ENCODE results near the gene IDUA. TPM values are rescaled to one million over a fixed set of nuclear protein-coding genes. Genes with fewer than 3 reads are reported as not detected.

Gene IDUA
- total RNA-seq, 2 donors from 2014 or later: 8.9 to 10.2 TPM

DNA sequence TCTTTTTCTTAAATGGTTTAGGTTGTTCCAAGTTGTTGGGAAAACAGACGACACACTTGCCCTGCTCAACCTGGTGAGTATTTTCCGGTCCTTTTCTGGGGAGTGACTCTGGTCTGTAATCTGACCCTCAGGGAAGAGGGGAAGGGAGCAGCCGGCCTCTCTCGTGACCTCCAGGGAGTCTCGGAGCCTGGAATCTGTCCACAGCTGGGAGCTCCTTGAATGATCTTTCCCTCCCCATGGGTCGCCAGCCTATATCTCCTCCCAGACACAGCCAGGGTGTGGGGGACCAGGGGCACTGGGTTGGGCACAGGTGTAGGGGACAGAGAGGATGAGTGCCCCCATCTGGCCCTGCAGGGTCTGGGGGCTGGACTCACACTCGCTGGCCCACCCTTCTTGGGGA, 35.7 kb upstream of the IDUA start:
- Histone ChIP-seq H3K4me1 (peaks cover 0 to 4% of the 10 kb centered on the region in 2 donors), H3K27me3 (no peaks in the 10 kb centered on the region), H3K4me3 (no peak overlapping the region), H3K9me3 (no peaks in the 10 kb centered on the region), H3K36me3 (peaks cover 8% of the 10 kb centered on the region), H3K27ac (no peak overlapping the region)
- TF ChIP-seq, protein P1, sequence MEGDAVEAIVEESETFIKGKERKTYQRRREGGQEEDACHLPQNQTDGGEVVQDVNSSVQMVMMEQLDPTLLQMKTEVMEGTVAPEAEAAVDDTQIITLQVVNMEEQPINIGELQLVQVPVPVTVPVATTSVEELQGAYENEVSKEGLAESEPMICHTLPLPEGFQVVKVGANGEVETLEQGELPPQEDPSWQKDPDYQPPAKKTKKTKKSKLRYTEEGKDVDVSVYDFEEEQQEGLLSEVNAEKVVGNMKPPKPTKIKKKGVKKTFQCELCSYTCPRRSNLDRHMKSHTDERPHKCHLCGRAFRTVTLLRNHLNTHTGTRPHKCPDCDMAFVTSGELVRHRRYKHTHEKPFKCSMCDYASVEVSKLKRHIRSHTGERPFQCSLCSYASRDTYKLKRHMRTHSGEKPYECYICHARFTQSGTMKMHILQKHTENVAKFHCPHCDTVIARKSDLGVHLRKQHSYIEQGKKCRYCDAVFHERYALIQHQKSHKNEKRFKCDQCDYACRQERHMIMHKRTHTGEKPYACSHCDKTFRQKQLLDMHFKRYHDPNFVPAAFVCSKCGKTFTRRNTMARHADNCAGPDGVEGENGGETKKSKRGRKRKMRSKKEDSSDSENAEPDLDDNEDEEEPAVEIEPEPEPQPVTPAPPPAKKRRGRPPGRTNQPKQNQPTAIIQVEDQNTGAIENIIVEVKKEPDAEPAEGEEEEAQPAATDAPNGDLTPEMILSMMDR (IDR thresholded peaks at IDR 0.05): no peak
- no peak for DNase-seq (ENCODE audit: low spot score)

DNA sequence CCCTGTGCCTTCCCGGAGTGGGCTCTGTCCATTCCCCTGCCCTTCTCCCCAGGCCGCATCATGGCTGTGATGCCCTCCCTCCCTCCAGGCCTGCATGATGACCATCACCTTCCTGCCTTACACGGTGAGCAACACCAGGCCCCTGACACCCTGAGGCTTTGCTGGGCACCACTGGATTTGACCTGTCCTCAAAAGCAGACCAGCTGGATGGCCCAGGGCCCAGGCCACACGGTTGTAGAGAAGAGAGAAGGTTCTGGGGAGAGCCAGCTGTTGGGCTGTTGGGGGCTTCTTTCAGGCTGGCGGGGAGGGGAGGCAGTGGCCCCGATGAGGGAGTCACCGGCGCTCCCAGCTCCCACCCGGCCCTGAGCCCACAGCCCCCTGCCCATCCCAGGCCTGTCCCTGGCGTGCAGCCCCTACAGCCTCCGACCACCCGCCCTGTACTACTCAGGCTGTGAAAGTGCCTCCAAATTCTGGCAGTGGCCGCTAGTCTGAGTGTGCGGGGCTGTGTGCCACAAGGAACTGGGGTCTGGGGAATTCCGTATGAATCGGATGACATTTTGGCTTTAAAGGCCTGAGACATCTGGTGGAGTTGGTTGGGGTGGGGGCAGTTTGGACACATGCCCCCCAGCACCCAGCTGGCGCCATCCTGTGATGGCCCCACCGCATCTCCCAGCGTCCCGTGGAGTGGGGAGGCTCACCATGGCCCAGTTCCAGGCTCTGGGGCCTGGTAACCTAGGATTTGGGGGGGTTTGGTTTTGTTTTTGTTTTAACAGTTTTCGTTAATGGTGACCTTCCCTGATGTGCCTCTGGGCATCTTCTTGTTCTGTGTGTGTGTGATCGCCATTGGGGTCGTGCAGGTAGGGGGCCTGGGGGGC, 35.0 kb upstream of the IDUA start:
- no peaks in the 10 kb centered on the region for H3K9me3 ChIP-seq
- H3K36me3 ChIP-seq: peaks cover 8% of the 10 kb centered on the region
- TF ChIP-seq, protein P1 (IDR thresholded peaks at IDR 0.05): no peak
- no peak overlapping the region for H3K4me3 ChIP-seq
- no peaks in the 10 kb centered on the region for H3K27me3 ChIP-seq
- no peak overlapping the region for H3K27ac ChIP-seq
- no peak for DNase-seq (ENCODE audit: low spot score)
- peaks cover 0 to 4% of the 10 kb centered on the region in 2 donors for H3K4me1 ChIP-seq

DNA sequence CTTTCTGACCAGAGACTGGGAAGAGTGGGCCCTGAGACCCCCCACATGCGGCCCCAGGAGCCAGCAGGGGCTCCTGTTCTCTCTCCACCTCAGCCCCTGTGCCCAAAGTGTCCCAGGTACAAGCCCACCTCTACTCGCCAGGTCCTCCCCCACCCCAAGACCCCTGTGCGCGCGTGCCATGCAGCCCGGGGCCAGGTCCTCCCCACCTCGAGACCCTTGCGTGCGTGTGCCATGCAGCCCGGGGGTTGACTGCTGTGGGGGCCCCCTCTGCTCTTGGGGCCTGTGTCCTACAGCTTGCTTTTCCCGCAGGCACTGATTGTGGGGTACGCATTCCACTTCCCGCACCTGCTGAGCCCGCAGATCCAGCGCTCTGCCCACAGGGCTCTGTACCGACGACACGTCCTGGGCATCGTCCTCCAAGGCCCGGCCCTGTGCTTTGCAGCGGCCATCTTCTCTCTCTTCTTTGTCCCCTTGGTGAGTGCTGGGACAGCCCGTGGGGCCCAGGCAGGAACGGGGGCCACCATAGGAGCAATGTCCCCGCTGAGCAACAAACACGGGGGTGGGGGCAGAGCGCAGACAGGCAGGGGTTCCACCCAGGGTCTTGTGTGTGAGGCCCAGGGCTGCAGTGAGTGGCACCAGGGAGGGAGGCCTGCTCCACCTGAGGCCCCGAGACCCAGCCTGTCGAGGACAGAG, 33.8 kb upstream of the IDUA start:
- Histone ChIP-seq H3K36me3 (peaks cover 8% of the 10 kb centered on the region), H3K9me3 (no peaks in the 10 kb centered on the region), H3K27me3 (no peaks in the 10 kb centered on the region), H3K4me1 (peaks cover 0 to 4% of the 10 kb centered on the region in 2 donors), H3K27ac (no peak overlapping the region), H3K4me3 (no peak overlapping the region)
- TF ChIP-seq, protein P1 (IDR thresholded peaks at IDR 0.05): no peak
- DNase-seq (ENCODE audit: low spot score): no peak

DNA sequence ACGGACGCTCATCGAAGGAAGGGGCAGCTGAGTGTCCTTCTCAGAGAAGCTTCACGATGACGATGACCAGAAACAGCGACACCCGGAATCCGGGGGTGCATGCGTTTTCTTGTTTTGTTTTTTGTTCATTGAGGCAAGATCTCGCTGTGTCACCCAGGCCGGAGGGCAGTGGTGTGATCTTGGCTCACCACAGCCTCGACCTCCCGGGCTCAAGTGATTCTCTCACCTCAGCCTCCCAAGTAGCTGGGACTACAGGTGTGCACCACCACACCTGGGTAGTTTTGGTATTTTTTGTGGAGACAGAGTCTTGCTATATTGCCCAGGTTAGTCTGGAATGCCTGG, 33.3 kb upstream of the IDUA start:
- Histone ChIP-seq H3K4me1 (no peaks in the 10 kb centered on the region), H3K27me3 (no peaks in the 10 kb centered on the region), H3K9me3 (no peaks in the 10 kb centered on the region), H3K36me3 (peaks cover 8% of the 10 kb centered on the region), H3K4me3 (no peak overlapping the region), H3K27ac (no peak overlapping the region)
- no peak for DNase-seq (ENCODE audit: low spot score)
- TF ChIP-seq, protein P1 (IDR thresholded peaks at IDR 0.05): no peak

DNA sequence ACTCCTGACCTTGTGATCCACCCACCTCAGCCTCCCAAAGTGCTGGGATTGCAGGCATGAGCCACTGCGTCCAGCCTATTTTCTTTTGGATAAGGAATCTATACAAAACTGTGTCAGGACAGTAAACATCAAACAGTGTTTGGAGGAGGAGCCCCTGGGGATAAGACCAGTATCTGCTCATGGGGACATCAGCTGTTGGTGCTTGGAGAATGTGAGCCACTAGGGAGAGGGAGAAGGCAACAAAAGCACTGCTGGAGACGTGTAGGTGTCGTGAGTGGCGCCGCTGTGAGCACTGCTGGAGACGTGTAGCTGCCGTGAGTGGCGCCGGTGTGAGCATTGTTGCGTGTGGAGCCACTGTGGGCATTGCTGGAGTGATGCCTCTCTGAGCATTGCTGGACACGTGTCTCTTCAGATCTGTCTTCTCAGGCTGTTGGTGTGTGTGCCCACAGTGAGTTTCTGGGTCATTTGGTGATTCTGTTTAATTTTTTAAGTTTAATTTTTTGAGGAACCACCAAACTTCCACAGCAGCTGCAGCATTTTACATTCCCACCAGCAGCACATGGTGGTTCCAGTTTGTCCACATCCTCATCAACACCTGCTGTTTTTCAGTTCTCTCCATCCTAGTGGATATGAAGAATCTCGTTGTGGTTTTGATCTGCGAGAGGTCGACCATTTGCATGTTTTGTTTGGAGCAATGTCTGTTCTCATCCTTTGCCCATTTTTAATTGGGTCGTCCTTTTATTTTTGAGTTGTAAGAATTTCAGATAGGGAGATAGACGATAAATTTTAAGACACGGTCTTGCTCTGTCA, 32.4 kb upstream of the IDUA start:
- peaks cover 8% of the 10 kb centered on the region for H3K36me3 ChIP-seq
- no peak overlapping the region for H3K4me3 ChIP-seq
- no peak for DNase-seq (ENCODE audit: low spot score)
- no peaks in the 10 kb centered on the region for H3K4me1 ChIP-seq
- no peak overlapping the region for H3K27ac ChIP-seq
- H3K27me3 ChIP-seq: no peaks in the 10 kb centered on the region
- no peaks in the 10 kb centered on the region for H3K9me3 ChIP-seq
- TF ChIP-seq, protein P1 (IDR thresholded peaks at IDR 0.05): no peak
